OCI-LY7 (cell line): Measurements from ENCODE around the gene PA2G4. TPM values are rescaled to one million over a fixed set of nuclear protein-coding genes. Genes with fewer than 3 reads are reported as not detected.

Experiments
- BruUV-seq: library from RNA; stranded (reverse); fragments of 400-500 nt; replicated peaks from 2 replicates; lab custom pipeline; 2021; lab: Mats Ljungman, UMichigan
- CTCF ChIA-PET: fragments of 300-600 bp; sonication (Branson Sonifier 250); formaldehyde crosslinking; loops from one replicate; lab custom pipeline; 2022; ENCODE audit warnings: antibody characterized with exemption; ENCODE audit not compliant: unreplicated experiment; lab: Charles Lee
- POLR2A ChIA-PET: fragments of 300-600 bp; sonication (Branson Sonifier 250); formaldehyde crosslinking; loops from one replicate; lab custom pipeline; 2022; ENCODE audit warnings: antibody characterized with exemption; lab: Charles Lee
- DNase-seq: peaks from one replicate; pipeline ENCODE4 v3.0.0-alpha.2; 2015; ENCODE audit warnings: low spot score
- H2AFZ ChIP-seq: fragments of 200-600 bp; sonication (generic), shearing (Covaris generic); 2 replicates; pipeline ENCODE4 v1.6.1; 2014; ENCODE audit warnings: mild to moderate bottlenecking, antibody characterized with exemption, low read length, moderate library complexity
- H3K27ac ChIP-seq: fragments of 200-600 bp; sonication (generic); 2 replicates; pipeline ENCODE4 v1.5.1; 2014; ENCODE audit warnings: mixed run types, low read depth, mild to moderate bottlenecking, moderate library complexity, low read length, inconsistent platforms; ENCODE audit not compliant: poor library complexity, severe bottlenecking
- H3K36me3 ChIP-seq: fragments of 200-600 bp; sonication (generic); 2 replicates; pipeline ENCODE4 v1.6.1; 2014; ENCODE audit warnings: mild to moderate bottlenecking, antibody characterized with exemption, low read length, moderate library complexity, mixed read lengths; ENCODE audit not compliant: insufficient read depth
- H3K4me1 ChIP-seq: fragments of 200-600 bp; sonication (generic); 2 replicates; pipeline ENCODE4 v1.5.1; 2014; ENCODE audit warnings: mild to moderate bottlenecking, low read length; ENCODE audit not compliant: insufficient read depth, poor library complexity, severe bottlenecking
- H3K4me2 ChIP-seq: fragments of 200-600 bp; sonication (generic); 2 replicates; pipeline ENCODE4 v1.6.1; 2014; ENCODE audit warnings: mild to moderate bottlenecking, low read length
- H3K4me3 ChIP-seq: fragments of 200-600 bp; sonication (generic); 2 replicates; pipeline ENCODE4 v1.5.1; 2014; ENCODE audit warnings: mild to moderate bottlenecking, low read depth, low read length; ENCODE audit not compliant: poor library complexity, severe bottlenecking
- H3K79me2 ChIP-seq: fragments of 200-600 bp; sonication (generic); 2 replicates; pipeline ENCODE4 v1.6.1; 2016; ENCODE audit warnings: low read depth, mild to moderate bottlenecking, low read length, moderate library complexity, mixed read lengths; ENCODE audit not compliant: insufficient read depth
- H3K9me2 ChIP-seq: fragments of 200-600 bp; sonication (generic); 2 replicates; pipeline ENCODE4 v1.6.1; 2016; ENCODE audit warnings: mild to moderate bottlenecking, low read length, mixed read lengths; ENCODE audit not compliant: insufficient read depth
- H3K9me3 ChIP-seq: fragments of 200-600 bp; sonication (generic); 2 replicates; pipeline ENCODE4 v1.6.1; 2014; ENCODE audit warnings: mild to moderate bottlenecking, mixed run types, low read length, mixed read lengths
- H4K20me1 ChIP-seq: fragments of 200-600 bp; sonication (generic); 2 replicates; pipeline ENCODE4 v1.6.1; 2014; ENCODE audit warnings: mild to moderate bottlenecking, antibody characterized with exemption, low read length, moderate library complexity, mixed read lengths; ENCODE audit not compliant: insufficient read depth
- CTCF ChIP-seq: fragments of 200-600 bp; sonication (generic); conservative IDR thresholded peaks from 2 replicates; pipeline ENCODE4 v1.5.1; 2014; ENCODE audit warnings: mild to moderate bottlenecking, antibody characterized with exemption, low read length, moderate library complexity, mixed read lengths
- EZH2phosphoT487 ChIP-seq: fragments of 200-600 bp; sonication (generic); IDR thresholded peaks from 2 replicates; pipeline ENCODE4 v1.6.1; 2018; ENCODE audit warnings: low read depth, borderline replicate concordance, mild to moderate bottlenecking, mixed run types, antibody characterized with exemption, low read length, moderate library complexity, mixed read lengths
- intact Hi-C: fragments of 100-400 bp; cut with micrococcal nuclease; formaldehyde crosslinking; loops from one replicate; pipeline ENCODE4 v1.10.0; 2022; ENCODE audit not compliant: unreplicated experiment
- total RNA-seq, 2 experiments: library from RNA; depleted of rRNA in 1 of 2; stranded (reverse); fragments of >200 nt in 1 of 2; shearing (Covaris generic) in 1 of 2; gene quantifications; 2 replicates each; pipeline ENCODE4 v1.2.3, GENCODE V29; 2014 to 2022

PA2G4 gene
- total RNA-seq, 2 experiments from 2014 or later: 289 to 358 TPM

GRCh38 chr12:56117778-56118687 is 13.7 kb downstream of the PA2G4 start, which contains the start of gene ZC3H10:
TSS of gene ZC3H10 (plus strand) at chr12:56118266. CDS start at chr12:56120563, 2,297 bp downstream.
- Histone ChIP-seq H3K36me3 (peaks cover 60% of the 10 kb centered on the region), H3K27ac (peak within 1 kb of the TSS; percentile 94), H3K79me2 (peaks cover 16% of the 10 kb centered on the region), H3K9me3 (no peaks in the 10 kb centered on the region), H3K4me2 (peak within 1 kb of the TSS; percentile 85), H2AFZ (no peak within 1 kb of the TSS; the same call in 1 of the 2 replicates), H4K20me1 (no peaks in the 10 kb centered on the region), H3K4me1 (peaks cover 26% of the 10 kb centered on the region), H3K9me2 (no peaks in the 10 kb centered on the region), H3K4me3 (peak within 1 kb of the TSS; percentile 91)
- no TSS peak for BruUV-seq
- DNase-seq: peak; percentile 100
- intact Hi-C loops: loop anchor here (1.0 to 10.0 kb wide), 6 partner anchors 8 to 517 kb away; partner anchors contain the start of gene BAZ2A
- ChIA-PET POLR2A (interaction anchor here (0.6 to 5.7 kb wide), 18 partner anchors 10 to 301 kb away, joined by 3 to 64 read pairs (median 4); partner anchors contain the start of genes ESYT1, PA2G4, RNF41 and SARNP), CTCF (interaction anchor here (0.6 to 2.6 kb wide), 5 partner anchors 9 to 440 kb away, joined by 3 to 23 read pairs (median 4); partner anchors contain the start of genes ESYT1 and SMARCC2)
- peak; percentile 64 for TF ChIP-seq CTCF
- TF ChIP-seq EZH2phosphoT487: no peak

GRCh38 chr12:56118688-56119357 is 14.5 kb downstream of the PA2G4 start:
- TF ChIP-seq EZH2phosphoT487 (no peak), CTCF (no peak)
- peaks cover 52% of the 10 kb centered on the region for H3K36me3 ChIP-seq
- no TSS peak for BruUV-seq
- peak overlapping the region; percentile 85 for H3K4me2 ChIP-seq
- no peaks in the 10 kb centered on the region for H3K9me2 ChIP-seq
- H4K20me1 ChIP-seq: no peaks in the 10 kb centered on the region
- peak overlapping the region; percentile 91 for H3K4me3 ChIP-seq
- no peaks in the 10 kb centered on the region for H3K9me3 ChIP-seq
- no peak overlapping the region; the same call in 1 of the 2 replicates for H2AFZ ChIP-seq
- intact Hi-C loops: loop anchor here (1.0 to 10.0 kb wide), 10 partner anchors 7 to 516 kb away; partner anchors contain the start of genes ANKRD52, BAZ2A, MYL6B and NABP2
- POLR2A ChIA-PET: interaction anchor here (0.6 to 5.7 kb wide), 16 partner anchors 10 to 342 kb away, joined by 3 to 64 read pairs (median 3); partner anchors contain the start of genes ESYT1, PA2G4, RNF41 and SARNP
- H3K27ac ChIP-seq: peak overlapping the region; percentile 67
- peaks cover 27% of the 10 kb centered on the region for H3K4me1 ChIP-seq
- peak; percentile 17 for DNase-seq
- peaks cover 16% of the 10 kb centered on the region for H3K79me2 ChIP-seq
- CTCF ChIA-PET: interaction anchor here (0.6 to 2.6 kb wide), 5 partner anchors 9 to 441 kb away, joined by 3 to 23 read pairs (median 4); partner anchors contain the start of genes ESYT1 and SMARCC2
